ENCODE measurements around the gene GSTT2.
"Not testable (repeated sequence)": the region's sequence is repeated elsewhere in the genome, so short reads cannot be mapped to it uniquely, and the experiment has no call there.

Gene GSTT2

DNA sequence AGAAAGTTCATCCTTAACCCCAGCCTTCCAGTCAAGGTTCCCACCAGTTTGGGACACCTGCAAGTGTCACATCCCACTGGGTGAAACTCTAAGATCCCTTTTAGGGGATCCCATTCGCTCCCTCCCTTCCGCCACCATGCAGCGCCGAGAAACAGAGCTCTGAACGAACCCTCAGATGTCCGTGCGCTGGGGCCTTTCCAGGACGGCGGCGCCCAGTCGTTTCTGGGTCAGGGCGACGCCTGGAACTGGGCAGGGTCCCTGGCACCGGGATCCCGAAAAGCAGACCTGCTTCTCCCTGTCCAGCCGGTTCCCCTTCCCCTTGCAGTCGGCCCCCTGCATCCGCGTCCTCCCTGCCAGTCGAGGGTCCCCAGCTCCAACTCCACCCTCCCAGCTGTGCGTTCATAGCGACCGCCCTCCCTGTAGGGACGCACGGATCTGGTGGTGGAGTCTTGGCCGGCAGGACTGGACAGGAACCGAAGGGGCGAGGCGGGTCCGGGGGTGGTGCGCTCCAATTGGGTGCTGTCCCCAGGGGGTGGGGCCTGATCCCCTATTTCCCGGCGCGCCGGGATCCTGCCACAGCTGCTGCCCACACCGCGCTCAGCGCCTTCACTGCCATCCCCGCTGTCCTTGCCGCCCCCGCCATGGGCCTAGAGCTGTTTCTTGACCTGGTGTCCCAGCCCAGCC lies at the start of gene GSTT2:
TSS of gene GSTT2 (plus strand) at position 578 of the 684 bp plus-strand sequence.
- not testable (repeated sequence) for DNase-seq

DNA sequence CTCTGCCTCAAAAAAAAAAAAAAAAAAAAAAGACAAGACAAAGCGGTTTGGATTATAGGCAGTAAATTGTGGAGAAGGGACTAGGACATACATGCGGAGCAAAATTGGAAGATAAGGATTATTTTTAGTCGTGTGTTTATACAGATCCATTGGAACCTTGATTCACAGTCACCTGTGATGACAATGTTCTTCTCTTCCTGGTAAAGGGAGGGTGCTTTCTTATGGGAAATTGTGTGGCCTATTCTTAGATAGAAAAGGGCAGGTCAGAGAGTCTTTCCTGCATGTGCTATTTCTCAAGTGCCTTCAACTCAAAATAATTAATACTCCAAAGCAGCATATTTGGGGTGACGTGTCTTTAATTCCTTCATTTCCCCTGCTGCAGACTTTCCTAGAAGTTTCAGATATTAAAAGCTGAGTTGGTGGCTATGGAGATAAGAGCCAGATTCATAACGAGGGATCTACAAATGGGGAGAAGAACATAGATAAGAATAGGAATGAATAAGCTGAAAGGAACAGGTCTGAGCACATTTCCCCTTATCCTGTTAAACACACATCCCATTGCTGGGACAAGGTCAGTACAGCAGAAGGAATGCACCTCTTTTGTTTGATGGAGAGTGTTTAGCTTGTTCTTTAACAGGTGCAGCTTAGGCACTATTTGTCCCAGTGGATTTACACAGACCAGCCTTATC lies 41.5 kb upstream of the GSTT2 start:
- no peak for DNase-seq

DNA sequence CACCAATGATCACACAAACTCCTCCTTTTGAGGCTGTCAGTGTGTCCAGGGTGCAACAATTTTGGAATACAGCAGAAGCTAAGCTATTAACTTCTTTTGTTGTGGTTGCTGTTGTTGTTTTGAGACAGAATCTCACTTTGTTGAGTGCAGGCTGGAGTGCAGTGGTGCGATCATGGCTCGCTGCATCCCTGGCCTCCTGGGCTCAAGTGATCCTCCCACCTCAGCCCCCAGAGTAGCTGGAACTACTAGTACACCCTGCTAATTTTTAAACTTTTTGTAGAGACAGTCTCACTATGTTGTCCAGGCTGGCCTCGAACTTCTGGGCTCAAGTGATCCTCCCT lies 40.9 kb upstream of the GSTT2 start:
- DNase-seq, result no peak

DNA sequence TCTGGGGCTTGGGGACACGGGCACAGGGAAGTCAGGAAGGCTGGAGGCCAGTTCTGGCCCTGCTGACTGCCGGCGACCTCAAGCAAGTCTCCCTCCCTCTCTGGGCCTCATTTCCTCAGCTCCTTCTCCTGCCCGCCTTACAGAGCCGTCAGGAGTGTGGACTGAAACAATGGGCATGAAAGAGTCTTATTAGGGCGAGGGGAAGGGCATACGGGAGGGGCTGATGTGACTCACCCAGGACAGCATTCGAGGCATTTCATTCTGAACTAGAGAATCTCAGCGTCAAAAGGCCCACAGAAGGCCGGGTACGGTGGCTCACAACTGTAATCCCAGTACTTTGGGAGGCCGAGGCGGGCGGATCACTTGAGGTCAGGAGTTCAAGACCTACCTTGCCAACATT lies 39.8 kb upstream of the GSTT2 start:
- not testable (repeated sequence) for DNase-seq

DNA sequence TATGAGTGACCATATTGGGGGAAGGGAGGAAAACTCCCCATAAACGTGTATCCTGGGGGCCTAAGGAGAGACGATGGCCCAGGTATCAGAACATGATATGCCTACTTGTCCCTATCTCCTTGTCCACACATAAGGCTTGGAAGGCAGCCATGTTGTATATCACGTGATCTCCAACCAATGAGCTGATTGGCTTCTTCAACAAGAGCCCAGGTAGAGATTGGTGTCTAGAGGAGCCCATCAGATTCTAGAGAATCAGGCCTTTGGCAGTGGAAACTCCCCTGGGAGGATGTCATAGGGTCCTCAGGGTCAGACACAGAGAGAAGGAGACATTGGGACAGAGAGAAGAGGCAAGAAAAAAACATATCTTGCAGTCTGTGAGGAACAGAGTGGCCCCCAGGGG lies 32.5 kb upstream of the GSTT2 start:
- not testable (repeated sequence) for DNase-seq

DNA sequence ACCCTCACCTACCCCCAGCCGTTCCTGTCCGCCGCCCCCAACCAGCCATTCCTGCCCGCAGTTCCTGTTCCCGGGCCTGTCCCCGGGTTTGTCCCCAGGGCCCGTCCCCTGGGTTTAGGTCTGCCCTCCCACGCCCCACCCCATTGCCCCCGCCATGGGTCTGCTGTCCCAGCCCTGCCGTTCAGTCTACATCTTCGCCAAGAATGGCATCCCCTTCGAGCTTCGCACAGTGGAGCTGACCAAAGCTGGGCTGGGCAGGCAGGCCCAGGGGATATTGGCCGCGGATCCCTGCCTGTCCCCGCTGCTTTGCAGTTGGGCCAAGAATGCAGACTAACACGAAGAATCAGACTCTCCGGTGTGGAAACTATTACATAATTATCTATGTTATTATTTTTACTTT lies 30.2 kb upstream of the GSTT2 start:
- not testable (repeated sequence) for DNase-seq

DNA sequence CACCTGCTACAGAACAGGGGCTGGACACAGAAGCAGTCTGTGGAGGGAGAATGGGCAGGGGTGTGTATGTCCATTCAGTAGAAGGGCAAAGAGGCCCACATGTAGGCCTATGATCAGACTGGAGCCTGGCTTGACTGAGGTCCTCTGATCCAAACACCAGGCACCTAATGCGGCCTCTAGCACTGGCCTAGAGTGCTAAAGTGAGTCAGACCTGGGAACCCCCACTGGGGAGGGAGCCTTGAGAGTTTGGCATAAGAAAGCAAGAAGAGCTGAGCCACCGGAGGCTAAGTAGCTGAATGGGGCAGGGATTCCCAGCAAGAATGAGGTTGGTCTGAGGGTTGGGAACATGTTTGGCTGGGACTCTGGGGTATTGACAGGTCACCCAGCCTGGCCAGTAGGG lies 28.6 kb upstream of the GSTT2 start:
- not testable (repeated sequence) for DNase-seq

DNA sequence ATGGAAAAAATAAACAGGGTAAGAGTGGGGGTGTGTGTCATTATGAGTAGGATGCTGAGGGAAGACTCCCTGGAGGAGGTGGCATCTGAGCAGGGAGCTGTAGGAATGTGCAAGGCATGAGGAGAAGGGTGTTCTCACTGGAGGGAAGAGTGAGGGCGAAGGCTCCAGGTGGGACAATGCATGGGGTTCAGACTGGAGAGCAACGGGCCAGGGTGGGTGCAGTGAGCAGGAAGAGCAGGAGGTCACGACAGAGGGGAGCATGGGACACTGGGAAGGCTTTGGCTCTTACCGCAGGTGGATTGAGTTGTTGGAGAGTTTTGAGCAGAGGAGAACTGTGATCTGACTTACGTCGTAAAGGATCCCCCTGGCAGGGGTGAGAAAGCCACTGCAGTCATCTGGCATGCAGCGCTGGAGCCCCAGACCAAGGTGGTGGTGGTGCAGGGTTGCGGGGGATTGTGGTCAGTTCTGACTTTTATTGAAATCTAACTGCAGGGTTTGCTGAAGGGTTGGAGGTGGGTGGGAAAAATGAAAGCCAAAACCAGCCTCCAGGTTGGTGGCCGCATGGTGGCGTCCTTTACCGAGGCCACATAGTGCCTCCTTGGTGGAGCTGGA lies 27.0 kb upstream of the GSTT2 start:
- DNase-seq, result not testable (repeated sequence)

DNA sequence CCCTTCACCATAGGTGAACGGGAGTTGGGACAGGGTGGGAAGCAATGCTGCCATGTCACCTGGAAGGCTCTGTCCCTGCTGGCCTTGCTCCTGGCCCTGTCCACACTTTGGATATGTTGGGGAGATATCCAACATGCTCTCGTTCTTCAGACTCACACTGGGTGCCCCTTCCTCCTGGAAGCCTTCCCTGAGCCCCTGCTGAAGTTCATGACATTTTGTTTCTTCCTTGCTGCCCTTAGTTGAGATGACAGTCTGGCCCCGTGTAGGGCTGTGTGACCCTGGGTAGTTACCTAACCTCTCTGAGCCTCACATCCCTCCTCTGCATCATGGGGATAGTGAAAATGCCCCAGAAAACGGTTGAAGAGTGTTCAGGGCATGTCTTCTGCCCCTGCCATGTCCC lies 26.4 kb upstream of the GSTT2 start:
- DNase-seq, result not testable (repeated sequence)

DNA sequence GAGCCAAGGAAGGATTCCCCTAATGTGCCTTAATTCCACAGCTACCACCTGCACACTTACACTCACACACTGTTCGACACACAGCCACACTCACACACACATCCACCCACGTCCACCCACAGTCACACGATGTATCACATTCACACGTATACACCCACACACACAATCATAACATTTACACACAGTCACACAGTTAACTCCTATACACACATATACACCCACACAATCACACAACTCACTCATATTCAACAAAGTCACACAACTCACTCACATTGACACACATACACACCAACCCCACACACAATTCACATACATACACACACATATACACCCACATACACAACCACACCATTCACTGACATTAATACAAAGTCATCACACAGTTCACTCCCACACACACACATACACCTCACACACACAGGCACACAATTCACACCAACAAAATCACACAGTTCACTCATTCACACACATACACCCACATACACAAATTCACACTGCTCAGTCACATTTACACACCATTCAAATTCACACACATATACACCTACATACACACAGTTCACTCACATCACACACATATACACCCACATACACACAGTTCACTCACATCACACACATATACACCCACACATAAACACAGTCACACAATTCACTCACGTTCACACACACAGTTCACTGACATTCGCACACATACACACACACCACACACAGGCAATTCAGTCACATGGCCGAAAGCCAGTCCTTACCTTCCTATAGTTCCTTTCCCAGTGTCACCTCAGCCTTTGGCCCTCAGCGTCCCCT lies 25.5 kb upstream of the GSTT2 start:
- not testable (repeated sequence) for DNase-seq

DNA sequence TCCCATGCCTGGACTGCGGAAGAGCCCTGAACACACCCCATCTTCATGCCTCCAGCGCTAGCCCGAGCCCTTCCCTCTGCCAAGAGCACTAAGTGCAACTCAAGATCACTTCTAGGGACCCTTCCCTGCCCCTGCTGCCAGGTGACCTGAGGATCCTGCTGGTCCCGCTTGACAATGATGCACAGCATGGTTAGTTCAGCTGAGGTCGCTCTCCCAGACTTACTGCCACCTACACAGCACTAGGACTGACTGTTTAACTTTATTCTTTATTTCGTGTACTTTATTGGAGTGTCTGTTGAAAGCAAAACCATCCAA lies 25.0 kb upstream of the GSTT2 start:
- not testable (repeated sequence) for DNase-seq

DNA sequence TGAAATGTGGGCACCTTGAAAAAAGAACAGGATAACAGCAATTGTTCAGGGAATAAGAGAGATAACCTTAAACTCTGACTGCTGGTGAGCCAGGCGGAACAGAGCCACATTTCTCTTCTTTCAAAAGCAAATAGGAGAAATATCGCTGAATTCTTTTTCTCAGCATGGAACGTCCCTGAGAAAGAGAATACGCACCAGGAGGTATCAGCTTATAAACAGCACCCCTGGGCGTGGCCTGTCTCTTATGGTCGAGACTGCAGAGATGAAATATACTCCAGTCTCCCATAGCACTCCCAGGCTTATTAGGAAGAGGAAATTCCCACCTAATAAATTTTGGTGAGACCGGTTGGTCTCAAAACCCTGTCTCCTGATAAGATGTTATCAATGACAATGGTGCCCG lies 24.0 kb upstream of the GSTT2 start:
- not testable (repeated sequence) for DNase-seq

DNA sequence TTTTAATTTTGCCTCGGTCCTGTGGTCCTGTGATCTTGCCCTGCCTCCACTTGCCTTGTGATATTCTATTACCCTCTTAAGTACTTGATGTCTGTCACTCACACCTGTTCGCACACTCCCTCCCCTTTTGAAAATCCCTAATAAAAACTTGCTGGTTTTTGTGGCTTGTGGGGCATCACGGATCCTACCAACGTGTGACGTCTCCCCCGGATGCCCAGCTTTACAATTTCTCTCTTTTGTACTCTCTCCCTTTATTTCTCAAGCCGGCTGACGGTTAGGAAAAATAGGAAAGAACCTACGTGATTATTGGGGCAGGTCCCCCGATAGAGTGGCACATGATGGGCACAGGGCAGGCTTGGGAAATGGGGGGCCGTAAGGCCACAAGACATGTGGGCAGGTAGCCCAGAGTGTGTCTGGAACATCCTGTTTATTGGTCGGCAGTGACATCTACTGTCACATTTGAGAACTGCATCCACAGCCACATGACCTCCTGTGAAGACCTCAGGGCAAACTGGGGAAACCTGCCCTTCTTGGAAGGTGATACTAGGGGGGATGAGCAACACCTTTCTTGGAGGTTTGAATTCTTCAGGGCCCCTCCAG lies 23.5 kb upstream of the GSTT2 start:
- peak; percentile 86 for DNase-seq

DNA sequence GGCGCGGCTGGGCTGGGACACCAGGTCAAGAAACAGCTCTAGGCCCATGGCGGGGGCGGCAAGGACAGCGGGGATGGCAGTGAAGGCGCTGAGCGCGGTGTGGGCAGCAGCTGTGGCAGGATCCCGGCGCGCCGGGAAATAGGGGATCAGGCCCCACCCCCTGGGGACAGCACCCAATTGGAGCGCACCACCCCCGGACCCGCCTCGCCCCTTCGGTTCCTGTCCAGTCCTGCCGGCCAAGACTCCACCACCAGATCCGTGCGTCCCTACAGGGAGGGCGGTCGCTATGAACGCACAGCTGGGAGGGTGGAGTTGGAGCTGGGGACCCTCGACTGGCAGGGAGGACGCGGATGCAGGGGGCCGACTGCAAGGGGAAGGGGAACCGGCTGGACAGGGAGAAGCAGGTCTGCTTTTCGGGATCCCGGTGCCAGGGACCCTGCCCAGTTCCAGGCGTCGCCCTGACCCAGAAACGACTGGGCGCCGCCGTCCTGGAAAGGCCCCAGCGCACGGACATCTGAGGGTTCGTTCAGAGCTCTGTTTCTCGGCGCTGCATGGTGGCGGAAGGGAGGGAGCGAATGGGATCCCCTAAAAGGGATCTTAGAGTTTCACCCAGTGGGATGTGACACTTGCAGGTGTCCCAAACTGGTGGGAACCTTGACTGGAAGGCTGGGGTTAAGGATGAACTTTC lies 18.7 kb upstream of the GSTT2 start, which contains the start of gene GSTT2B:
TSS of gene GSTT2B (minus strand) at position 112 of the 688 bp plus-strand sequence. CDS start at position 48, 64 bp downstream.
- DNase-seq, result not testable (repeated sequence)

DNA sequence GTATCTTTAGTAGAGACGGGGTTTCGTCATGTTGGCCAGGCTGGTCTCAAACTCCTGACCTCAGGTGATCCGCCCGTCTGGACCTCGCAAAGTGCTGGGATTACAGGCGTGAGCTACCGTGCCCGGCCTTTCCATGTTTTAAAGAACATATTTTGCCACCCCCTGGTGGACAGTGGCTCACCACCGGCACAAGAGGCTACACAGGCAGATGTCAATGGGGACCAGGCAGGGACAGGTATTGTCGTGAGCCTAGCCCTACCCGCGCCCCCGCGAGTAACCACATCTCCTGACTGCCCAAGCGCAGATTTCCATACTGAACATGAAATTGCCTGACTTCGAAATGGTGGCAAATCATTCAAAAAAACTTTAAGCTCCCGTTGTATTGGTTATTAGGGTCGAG lies 13.8 kb upstream of the GSTT2 start:
- DNase-seq, result not testable (repeated sequence)

DNA sequence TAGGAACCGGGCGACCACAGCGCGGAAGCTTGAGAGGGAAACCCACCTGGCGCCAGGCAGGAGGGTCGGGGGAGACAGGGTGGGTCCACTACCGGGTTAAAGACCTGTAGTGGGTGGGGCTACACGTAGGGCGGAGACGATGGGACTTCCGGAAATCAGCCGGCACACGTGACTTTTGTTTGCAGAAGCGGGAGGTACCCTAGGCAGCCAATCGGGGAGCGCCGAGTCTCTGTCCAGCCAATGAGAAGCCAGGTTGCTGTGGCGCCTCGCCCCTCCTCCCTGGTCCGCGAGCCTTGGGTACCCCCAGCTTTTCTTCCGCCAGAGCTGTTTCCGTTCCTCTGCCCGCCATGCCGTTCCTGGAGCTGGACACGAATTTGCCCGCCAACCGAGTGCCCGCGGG lies 13.4 kb upstream of the GSTT2 start, which contains the start of gene DDTL:
TSS of gene DDTL (plus strand) at position 321 of the 400 bp plus-strand sequence. CDS start at position 348, 27 bp downstream.
- DNase-seq, result not testable (repeated sequence)

DNA sequence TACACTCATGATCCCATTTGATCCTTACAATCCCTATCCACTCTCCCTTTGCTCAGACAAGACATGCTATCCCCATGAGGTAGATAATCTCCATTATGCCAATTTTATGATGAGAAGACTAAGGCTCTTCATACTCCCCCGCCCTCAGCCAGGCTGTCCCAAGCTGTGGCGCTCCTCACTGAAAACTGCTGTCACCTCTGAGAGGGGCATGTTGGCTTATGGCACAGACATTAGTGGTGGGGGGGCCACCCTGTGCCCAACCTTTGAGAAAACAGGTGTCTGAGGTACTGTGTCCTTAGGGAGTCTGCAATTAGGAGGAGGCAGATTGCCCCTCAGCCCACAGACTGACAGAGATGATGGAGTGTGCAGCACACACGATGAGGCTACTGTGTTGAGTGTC lies 10.9 kb upstream of the GSTT2 start:
- DNase-seq, result no peak

DNA sequence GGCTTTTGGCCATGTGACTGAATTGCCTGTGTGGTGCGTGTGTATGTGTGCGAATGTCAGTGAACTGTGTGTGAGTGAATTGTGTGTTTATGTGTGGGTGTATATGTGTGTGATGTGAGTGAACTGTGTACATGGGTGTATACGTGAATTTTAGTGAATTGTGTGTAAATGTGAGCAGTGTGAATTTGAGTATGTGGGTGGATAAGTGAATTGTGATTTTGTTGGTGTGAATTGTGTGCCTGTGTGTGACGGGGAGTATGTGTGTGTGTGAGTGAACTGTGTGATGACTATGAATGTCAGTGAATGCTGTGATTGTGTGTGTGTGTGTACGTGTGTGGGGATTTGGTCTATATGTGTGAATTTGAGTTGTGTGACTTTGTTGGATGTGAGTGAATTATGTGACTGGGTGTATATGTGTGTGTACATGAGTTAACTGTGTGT lies 9.7 kb upstream of the GSTT2 start:
- DNase-seq, result no peak

DNA sequence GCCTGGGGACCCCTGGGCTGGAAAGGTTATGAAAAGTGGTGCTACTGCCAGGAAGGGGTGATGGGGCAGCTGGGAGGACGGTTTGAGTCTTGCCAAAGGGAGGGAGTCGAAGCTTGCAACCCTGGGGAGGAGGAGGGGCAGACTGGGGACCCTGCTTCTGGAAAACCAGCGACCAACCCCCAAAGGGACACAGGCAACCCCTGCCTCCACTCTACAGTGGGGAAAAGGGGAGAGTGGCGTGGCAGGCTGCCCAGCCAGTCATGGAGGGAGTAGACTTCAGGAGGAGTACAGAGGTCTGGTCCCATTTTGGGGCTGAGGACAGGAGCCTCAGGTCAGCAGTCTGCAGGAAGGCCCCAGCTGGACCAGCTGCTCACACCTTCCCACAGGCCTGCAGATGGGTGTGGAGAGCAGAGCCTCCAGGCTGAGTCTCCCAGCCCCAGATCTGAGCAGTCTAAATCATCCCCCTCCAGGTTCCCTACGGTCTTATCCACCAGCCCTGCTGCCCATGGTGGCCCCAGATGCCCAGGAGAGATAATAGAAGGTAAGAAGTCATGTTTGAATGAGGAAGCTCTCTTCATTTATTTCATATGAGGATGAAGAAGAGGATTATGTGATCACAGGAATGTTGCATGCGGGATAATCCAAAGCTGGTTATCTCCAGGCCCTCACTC lies 9.0 kb upstream of the GSTT2 start:
- no peak for DNase-seq

DNA sequence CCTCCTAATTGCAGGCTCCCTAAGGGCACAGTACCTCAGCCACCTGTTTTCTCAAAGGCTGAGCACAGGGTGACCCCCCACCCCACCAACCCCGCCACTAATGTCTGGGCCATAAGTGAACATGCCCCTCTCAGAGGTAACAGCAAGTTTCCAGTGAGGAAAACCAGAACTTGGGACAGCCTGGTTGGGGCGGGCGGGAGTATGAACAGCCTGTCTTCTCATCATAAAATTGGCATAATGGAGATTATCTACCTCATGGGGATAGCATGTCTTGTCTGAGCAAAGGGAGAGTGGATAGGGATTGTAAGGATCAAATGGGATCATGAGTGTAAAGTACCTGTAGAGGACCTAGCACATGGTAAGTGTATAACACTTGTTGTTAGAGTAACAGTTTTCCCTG lies 8.0 kb upstream of the GSTT2 start:
- DNase-seq, result not testable (repeated sequence)

DNA sequence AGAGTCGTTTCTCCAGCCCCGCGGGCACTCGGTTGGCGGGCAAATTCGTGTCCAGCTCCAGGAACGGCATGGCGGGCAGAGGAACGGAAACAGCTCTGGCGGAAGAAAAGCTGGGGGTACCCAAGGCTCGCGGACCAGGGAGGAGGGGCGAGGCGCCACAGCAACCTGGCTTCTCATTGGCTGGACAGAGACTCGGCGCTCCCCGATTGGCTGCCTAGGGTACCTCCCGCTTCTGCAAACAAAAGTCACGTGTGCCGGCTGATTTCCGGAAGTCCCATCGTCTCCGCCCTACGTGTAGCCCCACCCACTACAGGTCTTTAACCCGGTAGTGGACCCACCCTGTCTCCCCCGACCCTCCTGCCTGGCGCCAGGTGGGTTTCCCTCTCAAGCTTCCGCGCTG lies 5.6 kb upstream of the GSTT2 start, which contains the start of gene DDT:
TSS of gene DDT (minus strand) at position 97 of the 400 bp plus-strand sequence. CDS start at position 70, 27 bp downstream.
- not testable (repeated sequence) for DNase-seq
